Activated naive CD4-positive, alpha-beta T cell treated with anti-CD3 and anti-CD28 coated beads for 36 hours (primary cell): ENCODE measurements around the gene NFX1. TPM values are rescaled to one million over a fixed set of nuclear protein-coding genes. Genes with fewer than 3 reads are reported as not detected.

ENCODE experiments used
- CTCF ChIA-PET: fragments of 350-600 bp; sonication (Branson Sonifier 250); formaldehyde crosslinking; loops from one replicate; lab custom pipeline; 2021; ENCODE audit warnings: antibody characterized with exemption; lab: Charles Lee
- DNase-seq: peaks from one replicate; pipeline ENCODE4 v3.0.0-alpha.2; 2020
- H3K27ac Mint-ChIP-seq: one replicate; pipeline ENCODE4 v1.8.0; 2021; ENCODE audit warnings: mild to moderate bottlenecking, mixed read lengths
- H3K27me3 Mint-ChIP-seq: one replicate; pipeline ENCODE4 v1.8.0; 2021; ENCODE audit warnings: low read depth, mixed read lengths
- H3K36me3 Mint-ChIP-seq: one replicate; pipeline ENCODE4 v1.8.0; 2021; ENCODE audit warnings: low read depth, mixed read lengths
- H3K4me1 Mint-ChIP-seq: one replicate; pipeline ENCODE4 v1.8.0; 2021; ENCODE audit warnings: low read depth, mixed read lengths
- H3K4me3 Mint-ChIP-seq: one replicate; pipeline ENCODE4 v1.8.0; 2021; ENCODE audit warnings: mild to moderate bottlenecking, moderate library complexity, mixed read lengths
- H3K9me3 Mint-ChIP-seq: one replicate; pipeline ENCODE4 v1.8.0; 2021; ENCODE audit warnings: mixed read lengths
- intact Hi-C: fragments of 100-400 bp; cut with micrococcal nuclease; formaldehyde crosslinking; loops from one replicate; pipeline ENCODE4 v1.15.1; 2023
- total RNA-seq, 2 experiments: library from RNA; stranded (reverse); gene quantifications; one replicate each; pipeline ENCODE4 v1.2.3, GENCODE V29; 2021

The NFX1 gene
- total RNA-seq, 2 experiments from 2014 or later = 32.4 to 32.6 TPM

- Mint-ChIP-seq H3K36me3 (peaks cover 37% of the 10 kb centered on the region), H3K9me3 (no peaks in the 10 kb centered on the region), H3K27me3 (no peaks in the 10 kb centered on the region), H3K4me1 (peaks cover 2% of the 10 kb centered on the region), H3K27ac (no peak overlapping the region), H3K4me3 (no peak overlapping the region)
- DNase-seq = no peak
- CTCF ChIA-PET = no interaction called here
- intact Hi-C loops = no loop called here
Measured at GRCh38 chr9:33255014-33255413, 35.3 kb upstream of the NFX1 start.

- CTCF ChIA-PET = no interaction called here
- no peak overlapping the region for H3K27ac Mint-ChIP-seq
- no peaks in the 10 kb centered on the region for H3K9me3 Mint-ChIP-seq
- intact Hi-C loops = no loop called here
- H3K4me1 Mint-ChIP-seq = peaks cover 5% of the 10 kb centered on the region
- peaks cover 40% of the 10 kb centered on the region for H3K36me3 Mint-ChIP-seq
- no peak for DNase-seq
- H3K27me3 Mint-ChIP-seq = no peaks in the 10 kb centered on the region
- H3K4me3 Mint-ChIP-seq = no peak overlapping the region
Measured at GRCh38 chr9:33255471-33255870, 34.8 kb upstream of the NFX1 start.

GRCh38 chr9:33256236-33256635 is 34.1 kb upstream of the NFX1 start:
- Mint-ChIP-seq H3K9me3 (no peaks in the 10 kb centered on the region), H3K4me1 (peaks cover 9% of the 10 kb centered on the region), H3K27ac (no peak overlapping the region), H3K27me3 (no peaks in the 10 kb centered on the region), H3K36me3 (peaks cover 44% of the 10 kb centered on the region), H3K4me3 (no peak overlapping the region)
- no peak for DNase-seq
- intact Hi-C loops = no loop called here
- CTCF ChIA-PET = no interaction called here

GRCh38 chr9:33257276-33257675 is 33.0 kb upstream of the NFX1 start:
- H3K27me3 Mint-ChIP-seq = no peaks in the 10 kb centered on the region
- no peaks in the 10 kb centered on the region for H3K9me3 Mint-ChIP-seq
- CTCF ChIA-PET = interaction anchor here (0.6 kb wide), 1 partner anchor 184 kb away, joined by 3 read pairs; no protein-coding TSS in a partner anchor
- DNase-seq = no peak
- peaks cover 11% of the 10 kb centered on the region for H3K4me1 Mint-ChIP-seq
- no peak overlapping the region for H3K27ac Mint-ChIP-seq
- H3K4me3 Mint-ChIP-seq = no peak overlapping the region
- H3K36me3 Mint-ChIP-seq = peaks cover 44% of the 10 kb centered on the region
- intact Hi-C loops = no loop called here

GRCh38 chr9:33260372-33260771 is 29.9 kb upstream of the NFX1 start:
- Mint-ChIP-seq H3K4me3 (no peak overlapping the region), H3K9me3 (no peaks in the 10 kb centered on the region), H3K4me1 (peaks cover 23% of the 10 kb centered on the region), H3K36me3 (peaks cover 42% of the 10 kb centered on the region), H3K27me3 (no peaks in the 10 kb centered on the region), H3K27ac (no peak overlapping the region)
- DNase-seq = no peak
- intact Hi-C loops = loop anchor here (5.0 kb wide), 1 partner anchor 1918 kb away; no protein-coding TSS in a partner anchor
- CTCF ChIA-PET = no interaction called here

GRCh38 chr9:33263131-33264002 is 26.9 kb upstream of the NFX1 start:
- Mint-ChIP-seq H3K27ac (peak overlapping the region; percentile 69), H3K36me3 (peaks cover 48% of the 10 kb centered on the region), H3K4me1 (peaks cover 48% of the 10 kb centered on the region), H3K4me3 (peak overlapping the region; percentile 90), H3K9me3 (no peaks in the 10 kb centered on the region), H3K27me3 (no peaks in the 10 kb centered on the region)
- CTCF ChIA-PET = interaction anchor here (0.6 to 1.0 kb wide), 2 partner anchors 20 to 159 kb away, joined by 3 read pairs; no protein-coding TSS in a partner anchor
- intact Hi-C loops = loop anchor here (1.0 to 5.0 kb wide), 15 partner anchors 27 to 1921 kb away; partner anchors contain the start of genes APTX, B4GALT1, DNAJA1 and KIF24
- DNase-seq = peak; percentile 32

GRCh38 chr9:33264003-33264472 is 26.3 kb upstream of the NFX1 start:
- peaks cover 46% of the 10 kb centered on the region for H3K36me3 Mint-ChIP-seq
- H3K27ac Mint-ChIP-seq = peak overlapping the region; percentile 69
- no peaks in the 10 kb centered on the region for H3K9me3 Mint-ChIP-seq
- intact Hi-C loops = loop anchor here (1.0 to 5.0 kb wide), 15 partner anchors 26 to 1922 kb away; partner anchors contain the start of genes APTX, B4GALT1, DNAJA1 and KIF24
- H3K4me3 Mint-ChIP-seq = peak overlapping the region; percentile 90
- no peaks in the 10 kb centered on the region for H3K27me3 Mint-ChIP-seq
- H3K4me1 Mint-ChIP-seq = peaks cover 48% of the 10 kb centered on the region
- CTCF ChIA-PET = interaction anchor here (0.6 to 1.0 kb wide), 2 partner anchors 19 to 159 kb away, joined by 3 read pairs; no protein-coding TSS in a partner anchor
- DNase-seq = peak; percentile 50

- intact Hi-C loops = loop anchor here (1.0 to 5.0 kb wide), 15 partner anchors 26 to 1922 kb away; partner anchors contain the start of genes APTX, B4GALT1, DNAJA1 and KIF24
- DNase-seq = peak; percentile 100
- Mint-ChIP-seq H3K4me3 (peak within 1 kb of the TSS; percentile 94), H3K9me3 (no peaks in the 10 kb centered on the region), H3K27ac (peak within 1 kb of the TSS; percentile 98), H3K27me3 (no peaks in the 10 kb centered on the region), H3K4me1 (peaks cover 47% of the 10 kb centered on the region), H3K36me3 (peaks cover 44% of the 10 kb centered on the region)
- CTCF ChIA-PET = interaction anchor here (0.6 kb wide), 1 partner anchor 158 kb away, joined by 3 read pairs; no protein-coding TSS in a partner anchor
Measured at GRCh38 chr9:33264473-33265177, 25.7 kb upstream of the NFX1 start, which contains the start of the genes BAG1 and CHMP5. Gene BAG1, minus strand, starts transcription at chr9:33264708. Gene CHMP5, plus strand, starts transcription at chr9:33265049. Its CDS starts 30 bp downstream, at chr9:33265079.

GRCh38 chr9:33265211-33265865 is 25.0 kb upstream of the NFX1 start:
- CTCF ChIA-PET = interaction anchor here (1.1 kb wide), 1 partner anchor 21 kb away, joined by 4 read pairs; no protein-coding TSS in a partner anchor
- H3K36me3 Mint-ChIP-seq = peaks cover 44% of the 10 kb centered on the region
- intact Hi-C loops = no loop called here

GRCh38 chr9:33267151-33267767 is 23.1 kb upstream of the NFX1 start:
- H3K4me3 Mint-ChIP-seq = peak overlapping the region; percentile 9
- H3K9me3 Mint-ChIP-seq = no peaks in the 10 kb centered on the region
- H3K27me3 Mint-ChIP-seq = no peaks in the 10 kb centered on the region
- CTCF ChIA-PET = no interaction called here
- intact Hi-C loops = no loop called here
- peaks cover 46% of the 10 kb centered on the region for H3K36me3 Mint-ChIP-seq
- DNase-seq = no peak
- peak overlapping the region; percentile 98 for H3K27ac Mint-ChIP-seq
- H3K4me1 Mint-ChIP-seq = peaks cover 38% of the 10 kb centered on the region

More at GRCh38 chr9:33265211-33265865, 25.0 kb upstream of the NFX1 start:
- Mint-ChIP-seq H3K4me3 (peak overlapping the region; percentile 94), H3K27ac (peak overlapping the region; percentile 98), H3K4me1 (peaks cover 44% of the 10 kb centered on the region), H3K27me3 (no peaks in the 10 kb centered on the region), H3K9me3 (no peaks in the 10 kb centered on the region)
- peak; percentile 18 for DNase-seq

GRCh38 chr9:33270146-33270545 is 20.2 kb upstream of the NFX1 start:
- intact Hi-C loops = no loop called here
- H3K4me1 Mint-ChIP-seq = peaks cover 30% of the 10 kb centered on the region
- no peaks in the 10 kb centered on the region for H3K9me3 Mint-ChIP-seq
- H3K36me3 Mint-ChIP-seq = peaks cover 43% of the 10 kb centered on the region
- no peak for DNase-seq
- no peaks in the 10 kb centered on the region for H3K27me3 Mint-ChIP-seq
- no peak overlapping the region for H3K4me3 Mint-ChIP-seq
- CTCF ChIA-PET = interaction anchor here (1.3 kb wide), 1 partner anchor 17 kb away, joined by 4 read pairs; no protein-coding TSS in a partner anchor
- no peak overlapping the region for H3K27ac Mint-ChIP-seq
